Trophoblast cell (in vitro differentiated cells and primary cell): ENCODE results near the gene MPPE1.

ENCODE experiments used
- DNase-seq, 2 donors: peaks; one replicate each; pipeline ENCODE4 v3.0.0-alpha.2; 2016
- H2AFZ ChIP-seq: 2 replicates; pipeline ENCODE4 v1.6.1; 2013; ENCODE audit warnings: low read length, moderate library complexity, mild to moderate bottlenecking; ENCODE audit not compliant: insufficient read depth, poor library complexity
- H2AK5ac ChIP-seq: 2 replicates; pipeline ENCODE4 v1.6.1; 2013; ENCODE audit warnings: mild to moderate bottlenecking, low read length
- H2BK120ac ChIP-seq: 2 replicates; pipeline ENCODE4 v1.6.1; 2013; ENCODE audit warnings: low read length, mild to moderate bottlenecking, moderate library complexity; ENCODE audit not compliant: insufficient read depth, poor library complexity
- H2BK12ac ChIP-seq: 2 replicates; pipeline ENCODE4 v1.6.1; 2013; ENCODE audit warnings: mild to moderate bottlenecking, low read length, moderate library complexity
- H2BK5ac ChIP-seq: 2 replicates; pipeline ENCODE4 v1.6.1; 2013; ENCODE audit warnings: low read length, low read depth, moderate library complexity, mild to moderate bottlenecking; ENCODE audit not compliant: poor library complexity
- H3K14ac ChIP-seq: 2 replicates; pipeline ENCODE4 v1.6.1; 2013; ENCODE audit warnings: mild to moderate bottlenecking, low read length
- H3K18ac ChIP-seq: 2 replicates; pipeline ENCODE4 v1.6.1; 2013; ENCODE audit warnings: mild to moderate bottlenecking, low read length
- H3K23ac ChIP-seq: 2 replicates; pipeline ENCODE4 v1.6.1; 2013; ENCODE audit warnings: low read length
- H3K27ac ChIP-seq: 2 replicates; pipeline ENCODE4 v1.5.1; 2013; ENCODE audit warnings: low read depth, mild to moderate bottlenecking, inconsistent platforms, low read length, moderate library complexity
- H3K27me3 ChIP-seq: 2 replicates; pipeline ENCODE4 v1.6.1; 2013; ENCODE audit warnings: inconsistent platforms, mild to moderate bottlenecking, low read length, moderate library complexity; ENCODE audit not compliant: insufficient read depth
- H3K36me3 ChIP-seq, 2 experiments: 1 replicate in 1 of 2; 2 replicates in 1 of 2; pipeline ENCODE4 v1.6.1; 2013; ENCODE audit warnings: low read length in 2 of 2, mild to moderate bottlenecking in 2 of 2, moderate library complexity in 1 of 2; ENCODE audit not compliant: insufficient read depth in 2 of 2, control insufficient read depth in 1 of 2
- H3K4ac ChIP-seq: 2 replicates; pipeline ENCODE4 v1.6.1; 2013; ENCODE audit warnings: low read depth, mild to moderate bottlenecking, low read length, moderate library complexity
- H3K4me1 ChIP-seq, 2 experiments: 1 replicate in 1 of 2; 2 replicates in 1 of 2; pipeline ENCODE4 v1.6.1; 2013; ENCODE audit warnings: low read length in 2 of 2, mild to moderate bottlenecking in 2 of 2, moderate library complexity in 1 of 2; ENCODE audit not compliant: insufficient read depth in 2 of 2, control insufficient read depth in 1 of 2
- H3K4me2 ChIP-seq: 2 replicates; pipeline ENCODE4 v1.6.1; 2013; ENCODE audit warnings: inconsistent platforms, mild to moderate bottlenecking, low read length, moderate library complexity
- H3K4me3 ChIP-seq: 2 replicates; pipeline ENCODE4 v1.5.1; 2013; ENCODE audit warnings: mild to moderate bottlenecking, low read depth, low read length, inconsistent platforms
- H3K79me1 ChIP-seq: one replicate; pipeline ENCODE4 v1.6.1; 2013; ENCODE audit warnings: low read length
- H3K79me2 ChIP-seq: 2 replicates; pipeline ENCODE4 v1.6.1; 2013; ENCODE audit warnings: low read length, mild to moderate bottlenecking; ENCODE audit not compliant: control insufficient read depth, insufficient read depth, poor library complexity
- H3K9ac ChIP-seq: 2 replicates; pipeline ENCODE4 v1.6.1; 2013; ENCODE audit warnings: mild to moderate bottlenecking, low read length
- H3K9me3 ChIP-seq: 2 replicates; pipeline ENCODE4 v1.6.1; 2013; ENCODE audit warnings: low read depth, mild to moderate bottlenecking, control low read depth, inconsistent platforms, low read length; ENCODE audit not compliant: insufficient read depth
- H4K12ac ChIP-seq: 2 replicates; pipeline ENCODE4 v1.6.1; 2013; ENCODE audit warnings: low read depth, mild to moderate bottlenecking, low read length, moderate library complexity
- H4K8ac ChIP-seq: 2 replicates; pipeline ENCODE4 v1.6.1; 2013; ENCODE audit warnings: low read depth, mild to moderate bottlenecking, low read length, moderate library complexity
- H4K91ac ChIP-seq: one replicate; pipeline ENCODE4 v1.6.1; 2013; ENCODE audit warnings: low read depth, mild to moderate bottlenecking, low read length, moderate library complexity
- WGBS: extraction: QIAGEN DNeasy Blood & Tissue Kit; methylation state at CpG from one replicate; pipeline ENCODE4 v1.1.7; 2013; ENCODE audit warnings: missing lambda C conversion rate; ENCODE audit not compliant: insufficient read length, insufficient coverage; ENCODE audit errors: extremely low coverage; 5-methylcytosine and 5-hydroxymethylcytosine counted together

The MPPE1 gene

DNA sequence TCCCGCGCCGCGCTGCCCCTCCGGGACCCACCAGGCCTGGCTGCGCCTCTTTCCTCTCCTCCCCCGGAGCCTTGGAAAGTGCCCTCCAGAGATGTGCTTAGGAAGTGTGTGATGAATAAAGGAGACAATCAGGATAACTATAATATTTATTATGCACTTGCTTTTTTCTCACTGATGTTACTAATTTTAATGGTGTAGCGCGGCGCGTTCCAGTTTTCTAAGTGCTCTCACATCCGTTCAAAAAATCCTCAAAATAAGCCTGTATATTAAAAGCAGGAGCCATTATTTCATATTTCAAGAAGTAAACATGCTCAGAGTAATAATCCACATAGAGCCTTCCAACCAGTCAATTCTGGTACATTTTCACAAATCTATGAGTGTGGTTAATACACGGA is 941 bp upstream of the MPPE1 start:
- Histone ChIP-seq H3K9me3 (peaks cover 1% of the 10 kb centered on the region), H2BK5ac (no peak overlapping the region), H4K8ac (peak overlapping the region; percentile 94), H2AK5ac (no peak overlapping the region), H3K9ac (no peak overlapping the region), H2BK12ac (no peak overlapping the region), H2BK120ac (peak overlapping the region; percentile 37), H3K14ac (peak overlapping the region; percentile 92), H3K18ac (peak overlapping the region; percentile 90), H3K79me1 (peaks cover 8% of the 10 kb centered on the region), H3K4ac (no peak overlapping the region), H3K4me2 (peak overlapping the region; percentile 80), H3K4me3 (peak overlapping the region; percentile 82), H3K36me3 (no peaks in the 10 kb centered on the region), H3K79me2 (peaks cover 10% of the 10 kb centered on the region), H4K91ac (peak overlapping the region; percentile 85), H4K12ac (peak overlapping the region; percentile 85), H3K23ac (no peak overlapping the region), H2AFZ (peak overlapping the region; percentile 92), H3K27me3 (no peaks in the 10 kb centered on the region), H3K27ac (no peak overlapping the region), H3K4me1 (peaks cover 4% of the 10 kb centered on the region in 2 experiments)
- no CpG with 5 or more reads among the region's 13 CpGs for WGBS
- DNase-seq: peak in 1 of 2 donors; percentile 26

DNA sequence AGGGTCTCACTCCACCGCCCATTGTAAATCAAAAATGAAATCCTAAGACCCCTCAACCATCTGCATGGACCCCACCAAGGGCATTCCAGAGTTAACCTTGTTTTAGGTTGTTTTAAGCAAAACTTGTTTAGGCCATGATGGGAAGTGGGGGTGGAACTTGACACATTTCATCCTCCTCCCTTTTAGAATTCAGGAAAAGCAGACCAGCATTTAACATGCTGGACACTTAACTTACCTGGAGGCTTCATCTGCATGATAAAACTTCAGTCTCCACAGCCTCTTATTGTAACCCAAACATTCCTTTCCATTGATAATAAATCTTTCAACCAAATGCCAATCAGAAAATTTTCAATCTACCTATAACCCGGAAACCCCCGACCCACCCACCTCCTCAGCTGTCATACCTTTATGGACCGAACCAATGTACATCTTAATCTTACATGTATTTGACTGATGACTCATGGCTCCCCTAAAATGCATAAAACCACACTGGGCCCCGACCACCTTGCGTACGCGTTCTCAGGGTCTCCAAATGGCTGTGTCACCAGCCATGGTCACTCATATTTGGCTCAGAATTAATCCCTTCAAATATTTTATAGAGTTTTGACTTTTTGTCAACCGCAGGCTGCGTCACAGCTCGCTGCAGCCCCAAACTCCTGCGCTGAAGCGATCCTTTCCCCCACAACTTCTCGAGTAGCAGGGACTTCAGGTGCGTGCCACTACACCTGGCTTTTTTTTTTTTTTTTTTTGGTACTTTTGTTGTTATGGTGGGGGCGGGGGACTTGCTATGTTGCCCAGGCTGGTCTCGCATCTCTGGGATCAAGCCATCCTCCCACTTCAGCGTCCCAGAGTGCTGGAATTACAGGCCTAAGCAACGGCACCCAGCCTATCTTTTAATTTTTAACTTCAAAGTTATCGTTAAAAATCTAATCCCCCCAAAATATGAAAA is 917 bp downstream of the MPPE1 start:
- H3K9ac ChIP-seq: no peak overlapping the region
- no peak overlapping the region for H4K12ac ChIP-seq
- H3K79me1 ChIP-seq: peaks cover 8% of the 10 kb centered on the region
- no peak overlapping the region for H3K4me3 ChIP-seq
- H3K18ac ChIP-seq: no peak overlapping the region
- peak overlapping the region; percentile 80 for H3K4me2 ChIP-seq
- H2BK5ac ChIP-seq: no peak overlapping the region
- H3K27ac ChIP-seq: no peak overlapping the region
- no peak for DNase-seq
- peaks cover 0 to 3% of the 10 kb centered on the region in 2 experiments for H3K36me3 ChIP-seq
- H2BK12ac ChIP-seq: no peak overlapping the region
- no peak overlapping the region for H3K14ac ChIP-seq
- no peak overlapping the region for H4K91ac ChIP-seq
- H4K8ac ChIP-seq: peak overlapping the region; percentile 69
- peaks cover 4% of the 10 kb centered on the region in 2 experiments for H3K4me1 ChIP-seq
- peaks cover 1% of the 10 kb centered on the region for H3K9me3 ChIP-seq
- no peak overlapping the region for H2AK5ac ChIP-seq
- no peak overlapping the region for H2AFZ ChIP-seq
- H3K27me3 ChIP-seq: no peaks in the 10 kb centered on the region
- H3K4ac ChIP-seq: no peak overlapping the region
- WGBS: no CpG with 5 or more reads among the region's 20 CpGs
- no peak overlapping the region for H2BK120ac ChIP-seq
- H3K23ac ChIP-seq: no peak overlapping the region
- peaks cover 10% of the 10 kb centered on the region for H3K79me2 ChIP-seq

DNA sequence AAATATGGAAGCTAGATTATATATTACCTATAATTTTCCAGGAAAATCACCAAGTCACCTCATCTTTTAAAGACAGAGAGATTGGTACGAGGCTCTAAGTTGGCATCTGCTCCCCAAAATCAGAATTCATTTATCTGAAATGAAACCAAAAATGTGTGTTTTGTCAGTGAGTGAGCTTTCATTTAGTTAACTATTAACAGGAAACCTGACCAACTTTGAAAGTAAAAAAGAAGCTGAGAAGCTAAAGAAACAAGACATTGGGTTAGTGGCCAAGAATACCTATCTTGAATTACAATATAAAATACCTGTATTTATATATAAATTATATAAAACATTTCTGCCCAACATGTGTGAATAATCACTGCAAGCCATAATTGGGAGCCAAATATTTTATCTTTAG is 1.9 kb downstream of the MPPE1 start:
- H3K79me2 ChIP-seq: peaks cover 10% of the 10 kb centered on the region
- H3K9me3 ChIP-seq: peaks cover 1% of the 10 kb centered on the region
- peaks cover 0 to 6% of the 10 kb centered on the region in 2 experiments for H3K36me3 ChIP-seq
- no peak overlapping the region for H3K9ac ChIP-seq
- H3K27me3 ChIP-seq: no peaks in the 10 kb centered on the region
- H3K4me3 ChIP-seq: no peak overlapping the region
- no peak overlapping the region for H2AK5ac ChIP-seq
- H3K79me1 ChIP-seq: peaks cover 8% of the 10 kb centered on the region
- no peak overlapping the region for H2AFZ ChIP-seq
- DNase-seq: no peak
- no peak overlapping the region for H3K18ac ChIP-seq
- no peak overlapping the region for H4K91ac ChIP-seq
- no peak overlapping the region for H3K4ac ChIP-seq
- no peak overlapping the region for H4K12ac ChIP-seq
- no peak overlapping the region for H3K14ac ChIP-seq
- H3K27ac ChIP-seq: no peak overlapping the region
- H3K23ac ChIP-seq: no peak overlapping the region
- no peak overlapping the region for H2BK120ac ChIP-seq
- no peak overlapping the region for H2BK5ac ChIP-seq
- WGBS: no CpG with 5 or more reads among the region's 1 CpG
- no peak overlapping the region for H2BK12ac ChIP-seq
- peaks cover 4% of the 10 kb centered on the region in 2 experiments for H3K4me1 ChIP-seq
- H3K4me2 ChIP-seq: no peak overlapping the region
- H4K8ac ChIP-seq: no peak overlapping the region

DNA sequence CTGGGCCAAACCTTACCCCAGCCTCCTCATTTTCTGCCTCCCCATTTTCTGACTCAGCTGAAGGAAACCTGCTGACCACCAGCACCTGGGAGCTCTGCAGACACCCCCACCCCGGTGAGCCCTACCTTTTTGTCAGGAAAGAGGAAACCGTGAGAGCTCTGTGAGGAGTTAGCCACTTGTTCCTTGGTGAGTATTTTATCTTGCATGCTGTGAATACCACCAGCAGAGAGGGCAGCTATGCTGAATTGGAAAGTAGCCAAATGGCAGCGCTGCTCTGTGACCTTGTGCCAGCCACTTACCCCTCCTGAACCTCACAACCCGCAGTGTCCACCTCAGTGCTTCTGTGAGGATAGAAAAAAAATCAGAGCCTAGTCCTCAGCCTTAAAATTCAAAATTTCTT is 2.5 kb downstream of the MPPE1 start:
- no peak for DNase-seq
- no peak overlapping the region for H4K91ac ChIP-seq
- peaks cover 8% of the 10 kb centered on the region for H3K79me1 ChIP-seq
- H3K14ac ChIP-seq: no peak overlapping the region
- H4K8ac ChIP-seq: no peak overlapping the region
- H3K36me3 ChIP-seq: peaks cover 0 to 6% of the 10 kb centered on the region in 2 experiments
- no peak overlapping the region for H3K9ac ChIP-seq
- H2BK120ac ChIP-seq: no peak overlapping the region
- H2BK5ac ChIP-seq: no peak overlapping the region
- H2AFZ ChIP-seq: no peak overlapping the region
- H2BK12ac ChIP-seq: no peak overlapping the region
- no CpG with 5 or more reads among the region's 4 CpGs for WGBS
- H2AK5ac ChIP-seq: no peak overlapping the region
- H3K4me1 ChIP-seq: peaks cover 4% of the 10 kb centered on the region in 2 experiments
- H3K4ac ChIP-seq: no peak overlapping the region
- no peak overlapping the region for H4K12ac ChIP-seq
- H3K4me3 ChIP-seq: no peak overlapping the region
- H3K27ac ChIP-seq: no peak overlapping the region
- peaks cover 10% of the 10 kb centered on the region for H3K79me2 ChIP-seq
- no peaks in the 10 kb centered on the region for H3K9me3 ChIP-seq
- H3K4me2 ChIP-seq: no peak overlapping the region
- H3K18ac ChIP-seq: no peak overlapping the region
- no peak overlapping the region for H3K23ac ChIP-seq
- no peaks in the 10 kb centered on the region for H3K27me3 ChIP-seq
